Activated CD4-positive, alpha-beta T cell treated with anti-CD3 and anti-CD28 coated beads for 48 hours (primary cell): ENCODE data around the gene SRRM5.
"Not testable (repeated sequence)": the region's sequence is repeated elsewhere in the genome, so short reads cannot be mapped to it uniquely, and the experiment has no call there.

Experiments used
- DNase-seq: peaks from one replicate; pipeline ENCODE4 v3.0.0-alpha.2; 2020

SRRM5 gene

GRCh38 chr19:43640424-43640757, 28.5 kb downstream of the SRRM5 start:
- DNase-seq, result no peak

DNA sequence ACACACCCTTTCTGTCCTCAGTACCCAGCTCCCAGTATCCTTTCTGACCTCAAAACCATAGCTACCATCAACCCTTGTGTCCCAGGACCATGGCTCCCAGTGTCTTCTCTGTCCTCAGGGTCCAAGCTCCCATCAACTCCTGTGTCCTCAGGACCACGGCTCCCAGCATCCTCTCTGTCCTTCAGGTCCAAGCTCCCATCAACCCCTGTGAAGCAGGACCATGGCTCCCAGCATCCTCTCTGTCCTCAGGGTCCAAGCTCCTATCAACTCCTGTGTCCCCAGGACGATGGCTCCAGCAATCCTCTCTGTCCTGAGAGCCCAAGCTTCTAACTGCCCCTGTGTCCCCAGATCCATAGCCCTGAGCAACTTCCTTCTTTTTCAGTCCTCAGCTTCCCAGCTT, 29.4 kb downstream of the SRRM5 start:
- no peak for DNase-seq

DNA sequence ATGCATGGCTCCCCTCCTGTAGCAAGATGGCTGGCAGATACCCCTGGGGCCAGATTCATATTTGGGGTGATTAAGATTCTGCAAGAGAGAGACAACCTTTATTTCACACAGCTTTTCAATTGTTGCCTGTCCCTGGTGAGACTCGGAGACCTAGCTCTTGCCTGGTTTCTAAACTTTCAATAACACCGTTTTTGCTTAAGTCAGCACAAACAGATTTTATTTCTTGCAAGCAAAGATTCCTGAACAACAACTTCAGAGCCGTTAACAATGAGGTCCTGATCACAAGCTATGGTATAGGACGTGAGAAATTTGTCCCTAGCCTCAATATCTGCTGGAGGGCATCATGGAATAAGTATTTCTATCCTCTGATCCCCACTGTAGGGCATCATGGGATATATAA, 30.6 kb downstream of the SRRM5 start:
- DNase-seq, result no peak

- no peak for DNase-seq
Observed at GRCh38 chr19:43643326-43643725, 31.4 kb downstream of the SRRM5 start.

- no peak for DNase-seq
Observed at GRCh38 chr19:43644181-43644580, 32.3 kb downstream of the SRRM5 start.

DNA sequence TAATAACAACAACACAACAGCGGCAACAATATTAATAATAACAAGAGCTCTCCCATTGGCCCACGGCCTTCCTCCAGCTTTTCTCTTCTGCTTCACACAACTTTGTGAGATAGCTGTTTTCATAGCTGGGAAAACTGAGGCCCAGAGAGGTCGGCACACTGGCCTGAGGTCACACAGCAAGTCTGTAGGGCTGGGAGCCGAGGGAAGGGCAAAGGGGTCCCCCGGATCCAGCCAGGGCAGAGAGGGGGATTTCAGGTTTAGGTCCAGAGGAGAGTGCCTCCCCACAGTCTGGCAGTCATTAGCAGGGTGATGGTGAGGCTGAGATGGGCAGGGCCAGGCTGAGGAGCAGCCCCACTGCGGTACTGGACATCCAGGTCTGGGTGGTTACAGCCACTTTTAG, 36.7 kb downstream of the SRRM5 start:
- DNase-seq, result no peak

GRCh38 chr19:43649514-43649913, 37.6 kb downstream of the SRRM5 start:
- DNase-seq, result no peak

GRCh38 chr19:43650276-43650675, 38.4 kb downstream of the SRRM5 start:
- not testable (repeated sequence) for DNase-seq

- DNase-seq, result peak; percentile 62
Observed at GRCh38 chr19:43651758-43652545, 40.1 kb downstream of the SRRM5 start.

DNA sequence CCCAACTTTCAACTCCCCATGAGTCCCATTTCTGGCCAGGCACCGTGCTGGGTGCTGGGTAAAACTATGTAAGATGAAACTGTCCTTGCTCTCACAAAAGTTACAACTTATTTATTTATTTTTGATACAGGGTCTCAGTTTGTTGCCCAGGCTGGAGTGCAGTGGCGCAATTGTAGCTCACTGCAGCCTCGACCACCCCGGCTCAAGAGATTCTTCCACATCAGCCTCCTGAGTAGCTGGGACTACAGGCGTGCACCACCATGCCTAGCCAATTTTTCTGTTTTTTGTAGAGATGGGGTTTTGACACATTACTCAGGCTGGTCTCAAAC, 40.6 kb downstream of the SRRM5 start:
- DNase-seq, result no peak

- no peak for DNase-seq
Observed at GRCh38 chr19:43656436-43656835, 44.5 kb downstream of the SRRM5 start.

DNA sequence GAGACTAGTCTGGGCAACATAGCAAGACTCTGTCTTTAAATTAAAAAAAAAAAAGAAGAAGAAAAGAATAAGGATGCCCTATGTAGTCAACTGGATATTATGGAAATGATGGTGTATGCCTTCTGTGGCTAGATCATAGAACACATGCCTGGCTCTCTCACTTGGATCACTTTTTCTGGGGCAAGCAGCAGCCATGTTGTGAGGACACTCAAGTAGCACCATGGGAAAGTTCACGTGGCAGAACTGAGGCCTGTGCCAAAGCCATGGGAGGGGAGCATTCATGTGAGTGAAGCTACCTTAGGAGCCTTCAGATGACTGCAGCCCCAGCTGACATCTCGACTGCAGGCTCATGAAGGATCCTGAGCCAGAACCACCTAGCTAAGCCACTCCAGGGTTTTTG, 46.1 kb downstream of the SRRM5 start:
- DNase-seq, result no peak

- DNase-seq, result no peak
Observed at GRCh38 chr19:43658494-43658893, 46.6 kb downstream of the SRRM5 start.

DNA sequence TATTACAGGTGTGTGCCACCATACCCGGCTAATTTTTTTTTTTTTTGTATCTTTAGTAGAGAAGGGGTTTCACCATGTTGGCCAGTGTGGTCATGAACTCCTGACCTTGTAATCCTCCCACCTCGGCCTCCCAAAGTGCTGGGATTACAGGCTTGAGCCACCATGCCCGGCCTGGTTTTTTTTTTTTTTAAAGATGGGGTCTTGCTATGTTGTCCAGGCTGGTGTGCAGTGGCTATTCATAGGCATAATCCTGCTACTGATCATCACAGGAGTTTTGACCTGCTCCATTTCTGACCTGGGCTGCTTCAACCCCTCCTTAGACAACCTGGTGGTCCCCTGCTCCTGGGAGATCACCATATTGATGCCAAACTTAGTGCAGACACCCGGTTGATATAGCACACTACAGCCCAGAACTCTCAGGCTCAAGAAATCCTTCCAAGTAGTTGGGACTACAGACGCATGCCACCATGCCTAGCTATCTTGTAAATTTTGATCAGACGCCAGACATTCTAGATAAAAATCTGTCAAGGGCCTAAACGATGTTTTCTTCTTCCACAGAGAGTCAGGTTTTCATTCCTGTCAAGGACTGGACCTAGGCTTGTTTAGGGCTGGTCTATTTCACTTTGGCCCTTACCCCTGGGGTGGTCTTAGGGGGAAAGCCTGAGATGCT, 48.5 kb downstream of the SRRM5 start:
- no peak for DNase-seq

DNA sequence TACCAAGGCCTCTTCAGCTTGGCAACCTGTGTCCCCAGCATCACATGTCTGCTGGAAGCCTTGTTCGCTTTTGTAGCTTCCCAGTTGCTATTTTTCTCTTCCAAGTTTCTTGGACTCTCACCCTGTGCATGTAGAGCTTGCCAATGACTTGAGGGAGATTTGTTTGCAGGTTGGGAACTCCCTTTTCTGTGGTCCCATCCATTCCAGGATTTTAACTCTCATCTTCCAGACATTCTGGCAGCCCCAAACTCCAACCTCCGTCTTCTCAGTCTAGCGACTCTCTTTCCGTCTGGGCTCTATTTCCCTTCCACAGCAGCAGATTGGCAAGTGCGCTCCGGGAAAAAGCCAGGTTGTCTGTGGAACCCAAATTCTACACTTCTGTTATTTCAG, 49.1 kb downstream of the SRRM5 start:
- no peak for DNase-seq

DNA sequence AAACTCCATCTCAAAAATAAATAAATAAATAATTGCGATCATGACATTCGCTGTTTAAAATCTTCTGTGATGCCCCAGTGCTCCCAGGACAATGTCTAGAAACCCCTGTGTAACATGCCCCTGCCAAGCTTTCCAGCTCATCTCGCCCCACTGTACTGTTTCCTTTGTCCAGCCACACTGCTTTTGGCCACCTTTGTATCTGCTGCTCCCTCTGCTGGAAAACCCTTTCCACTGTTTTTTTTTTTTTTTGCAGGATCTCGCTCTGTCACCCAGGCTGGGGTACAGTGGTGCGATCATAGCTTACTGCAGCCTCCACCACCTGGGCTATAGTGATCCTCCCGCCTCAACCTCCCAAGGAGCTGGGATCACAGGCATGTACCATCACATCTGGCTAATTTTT, 50.6 kb downstream of the SRRM5 start:
- no peak for DNase-seq

GRCh38 chr19:43664018-43664417, 52.1 kb downstream of the SRRM5 start:
- DNase-seq, result peak; percentile 9
